ENCODE measurements around the gene CDCP2. TPM values are rescaled to one million over a fixed set of nuclear protein-coding genes. Genes with fewer than 3 reads are reported as not detected.

The CDCP2 gene
- total RNA-seq, 1 donor from 2014 or later: not detected

GRCh38 chr1:54094001-54094729 is 58.6 kb downstream of the CDCP2 start:
- H3K4me1 Mint-ChIP-seq: peaks cover 3% of the 10 kb centered on the region
- no peaks in the 10 kb centered on the region for H3K27me3 Mint-ChIP-seq (ENCODE audit: low read depth)
- no peak overlapping the region for H3K27ac Mint-ChIP-seq
- H3K4me3 Mint-ChIP-seq: no peak overlapping the region
- H3K9me3 Mint-ChIP-seq: no peaks in the 10 kb centered on the region
- peaks cover 6% of the 10 kb centered on the region for H3K36me3 Mint-ChIP-seq
- DNase-seq (ENCODE audit: low spot score in 2 of 2, unreplicated experiment in 2 of 2): no peak
- TF ChIP-seq CTCF (IDR thresholded peaks at IDR 0.05; ENCODE audit: unreplicated experiment): no peak

- no peak for DNase-seq (ENCODE audit: low spot score in 2 of 2, unreplicated experiment in 2 of 2)
- Mint-ChIP-seq H3K36me3 (peaks cover 3% of the 10 kb centered on the region), H3K27ac (no peak overlapping the region), H3K27me3 (ENCODE audit: low read depth) (no peaks in the 10 kb centered on the region), H3K9me3 (no peaks in the 10 kb centered on the region), H3K4me1 (peaks cover under 1% of the 10 kb centered on the region), H3K4me3 (no peak overlapping the region)
- no peak for TF ChIP-seq CTCF (IDR thresholded peaks at IDR 0.05; ENCODE audit: unreplicated experiment)
Measured at GRCh38 chr1:54091666-54092065, 61.1 kb downstream of the CDCP2 start.

- no peak for DNase-seq (ENCODE audit: low spot score in 2 of 2, unreplicated experiment in 2 of 2)
- no peak overlapping the region for H3K27ac Mint-ChIP-seq
- H3K27me3 Mint-ChIP-seq (ENCODE audit: low read depth): no peaks in the 10 kb centered on the region
- H3K4me3 Mint-ChIP-seq: no peak overlapping the region
- no peaks in the 10 kb centered on the region for H3K4me1 Mint-ChIP-seq
- no peaks in the 10 kb centered on the region for H3K36me3 Mint-ChIP-seq
- H3K9me3 Mint-ChIP-seq: no peaks in the 10 kb centered on the region
- no peak for TF ChIP-seq CTCF (IDR thresholded peaks at IDR 0.05; ENCODE audit: unreplicated experiment)
Measured at GRCh38 chr1:54088385-54088784, 64.4 kb downstream of the CDCP2 start.

- no peak overlapping the region for H3K27ac Mint-ChIP-seq
- H3K4me3 Mint-ChIP-seq: no peak overlapping the region
- no peaks in the 10 kb centered on the region for H3K9me3 Mint-ChIP-seq
- H3K36me3 Mint-ChIP-seq: no peaks in the 10 kb centered on the region
- TF ChIP-seq CTCF (IDR thresholded peaks at IDR 0.05; ENCODE audit: unreplicated experiment): no peak
- H3K4me1 Mint-ChIP-seq: no peaks in the 10 kb centered on the region
- no peaks in the 10 kb centered on the region for H3K27me3 Mint-ChIP-seq (ENCODE audit: low read depth)
- DNase-seq (ENCODE audit: low spot score in 2 of 2, unreplicated experiment in 2 of 2): no peak
Measured at GRCh38 chr1:54086754-54087153, 66.0 kb downstream of the CDCP2 start.

GRCh38 chr1:54084794-54085193 is 68.0 kb downstream of the CDCP2 start:
- no peaks in the 10 kb centered on the region for H3K36me3 Mint-ChIP-seq
- no peak overlapping the region for H3K27ac Mint-ChIP-seq
- no peaks in the 10 kb centered on the region for H3K27me3 Mint-ChIP-seq (ENCODE audit: low read depth)
- no peak for DNase-seq (ENCODE audit: low spot score in 2 of 2, unreplicated experiment in 2 of 2)
- no peak overlapping the region for H3K4me3 Mint-ChIP-seq
- H3K9me3 Mint-ChIP-seq: no peaks in the 10 kb centered on the region
- no peaks in the 10 kb centered on the region for H3K4me1 Mint-ChIP-seq
- TF ChIP-seq CTCF (IDR thresholded peaks at IDR 0.05; ENCODE audit: unreplicated experiment): no peak

Other genes with a start within 250 kb of the CDCP2 start
- 36.8 to 38.2 TPM (median 37.0 TPM) in 3 replicates for gene IFT25, start 207.3 kb downstream of the CDCP2 start, total RNA-seq
- 42.1 to 43.4 TPM (median 43.2 TPM) in 3 replicates for gene LRRC42, start 206.7 kb downstream of the CDCP2 start, total RNA-seq
- not detected in 3 replicates for gene LDLRAD1, start 134.8 kb downstream of the CDCP2 start, total RNA-seq
- 211 to 225 TPM (median 223 TPM) in 3 replicates for gene TMEM59, start 99.8 kb downstream of the CDCP2 start, total RNA-seq
- gene TCEANC2, start 99.4 kb downstream of the CDCP2 start, total RNA-seq: 6.8 to 9.2 TPM (median 7.8 TPM) in 3 replicates
- 8.5 to 10.4 TPM (median 10.3 TPM) in 3 replicates for gene CYB5RL, start 47.0 kb upstream of the CDCP2 start, total RNA-seq
- gene MRPL37, start 47.2 kb upstream of the CDCP2 start, total RNA-seq: 54.9 to 57.6 TPM (median 56.9 TPM) in 3 replicates